ENCODE data around the gene IGFL3.

The IGFL3 gene

GRCh38 chr19:46076031-46076880, 48.2 kb downstream of the IGFL3 start:
- no peak for DNase-seq

GRCh38 chr19:46073268-46073922, 51.1 kb downstream of the IGFL3 start:
- DNase-seq = no peak
